HepG2 (cell line): ENCODE results near the gene PEX11G. TPM values are rescaled to one million over a fixed set of nuclear protein-coding genes. Genes with fewer than 3 reads are reported as not detected.

Experiments used
- BCL6 ChIP-seq: IDR thresholded peaks from 2 replicates; pipeline ENCODE4 v1.6.1; 2016; ENCODE audit warnings: missing genetic modification reagents, missing compliant biosample characterization
- MAFF ChIP-seq: IDR thresholded peaks from 2 replicates; pipeline ENCODE4 v1.6.1; 2011; ENCODE audit warnings: low read depth, low read length, improper control_type of control experiment
- MATR3 ChIP-seq: sonication (generic); formaldehyde crosslinking; IDR thresholded peaks from 2 replicates; pipeline ENCODE4 v1.4.0; 2020; ENCODE audit warnings: missing genetic modification reagents
- NFKB2 ChIP-seq: sonication (generic); formaldehyde crosslinking; IDR thresholded peaks from 2 replicates; pipeline ENCODE4 v1.4.0; 2020; ENCODE audit warnings: missing genetic modification reagents, borderline replicate concordance
- PHF21A ChIP-seq: sonication (generic); formaldehyde crosslinking; IDR thresholded peaks from 2 replicates; pipeline ENCODE4 v1.5.0; 2020; ENCODE audit warnings: mild to moderate bottlenecking, missing genetic modification reagents
- PRMT3 ChIP-seq: sonication (generic); formaldehyde crosslinking; IDR thresholded peaks from 2 replicates; pipeline ENCODE4 v1.8.1; 2022; ENCODE audit warnings: low read depth, mild to moderate bottlenecking, moderate library complexity, missing genetic modification reagents, borderline replicate concordance
- SIN3A ChIP-seq: IDR thresholded peaks from 2 replicates; pipeline ENCODE4 v1.6.1; 2011; ENCODE audit warnings: low read depth, mild to moderate bottlenecking, control low read depth, low read length, borderline replicate concordance
- SRSF1 ChIP-seq: fragments of 200-400 bp; formaldehyde crosslinking; optimal IDR thresholded peaks from 2 replicates; pipeline ENCODE3; 2017; ENCODE audit warnings: mild to moderate bottlenecking, low read depth, low read length, moderate library complexity
- YY1 ChIP-seq: IDR thresholded peaks from 2 replicates; pipeline ENCODE4 v1.6.1; 2011; ENCODE audit warnings: low read length, low read depth, moderate library complexity, mild to moderate bottlenecking; ENCODE audit not compliant: insufficient read depth, insufficient replicate concordance
- ZBTB21 ChIP-seq: sonication (generic); formaldehyde crosslinking; IDR thresholded peaks from 2 replicates; pipeline ENCODE4 v1.4.0; 2020; ENCODE audit warnings: missing genetic modification reagents
- ZNF382 ChIP-seq: sonication (generic); formaldehyde crosslinking; IDR thresholded peaks from 2 replicates; pipeline ENCODE4 v1.5.0; 2020; ENCODE audit warnings: missing genetic modification reagents, mild to moderate bottlenecking, borderline replicate concordance
- ZNF598 ChIP-seq: sonication (generic); formaldehyde crosslinking; IDR thresholded peaks from 2 replicates; pipeline ENCODE4 v1.5.1; 2020; ENCODE audit warnings: mild to moderate bottlenecking, missing genetic modification reagents, borderline replicate concordance
- ZNF724P ChIP-seq: sonication (generic); formaldehyde crosslinking; IDR thresholded peaks from 2 replicates; pipeline ENCODE4 v1.8.0; 2022; ENCODE audit warnings: missing genetic modification reagents, borderline replicate concordance
- polyA plus RNA-seq, 8 experiments: library from polyadenylated mRNA; depleted of rRNA in 3 of 8; stranded (reverse) in 7 of 8; unstranded in 1 of 8; fragments of >200 nt; fragmentation: Illumina TruSeq in 4 of 8; extraction: Trizol in 4 of 8; gene quantifications; 2 replicates each; pipeline versions ENCODE4 v1.2.1 to v1.2.3, GENCODE V29; 2011 to 2016; ENCODE audit warnings: low read depth in 4 of 8, missing spikeins in 1 of 8, mixed read lengths in 1 of 8; ENCODE audit not compliant: insufficient read depth in 1 of 8
- total RNA-seq, 5 experiments: library from RNA; depleted of rRNA; stranded (reverse); fragments of >200 nt; fragmentation: Illumina TruSeq; extraction: Trizol; gene quantifications; 2 replicates each; pipeline ENCODE4 v1.2.3, GENCODE V29; 2016; ENCODE audit warnings: low read depth in 1 of 5
- TF ChIP-seq, protein P1 (sequence below): IDR thresholded peaks from 2 replicates; pipeline ENCODE4 v1.6.1; 2018; ENCODE audit warnings: missing genetic modification reagents, mild to moderate bottlenecking, missing compliant biosample characterization
- TF ChIP-seq, protein P2 (sequence below): sonication (generic); formaldehyde crosslinking; IDR thresholded peaks from 2 replicates; pipeline ENCODE4 v1.4.0; 2020; ENCODE audit warnings: missing genetic modification reagents, borderline replicate concordance
- TF ChIP-seq, protein P3 (sequence below): sonication (generic); formaldehyde crosslinking; IDR thresholded peaks from 2 replicates; pipeline ENCODE4 v1.9.0; 2022; ENCODE audit warnings: missing genetic modification reagents, mild to moderate bottlenecking, borderline replicate concordance
- TF ChIP-seq, protein P4 (sequence below): sonication (generic); formaldehyde crosslinking; IDR thresholded peaks from 2 replicates; pipeline ENCODE4 v1.4.0; 2020; ENCODE audit warnings: missing genetic modification reagents

The PEX11G gene
- total and polyA plus RNA-seq, 2 of the 13 experiments (the other 11 are each of a cell fraction or from before 2014, with no cell fraction given), result not detected

DNA sequence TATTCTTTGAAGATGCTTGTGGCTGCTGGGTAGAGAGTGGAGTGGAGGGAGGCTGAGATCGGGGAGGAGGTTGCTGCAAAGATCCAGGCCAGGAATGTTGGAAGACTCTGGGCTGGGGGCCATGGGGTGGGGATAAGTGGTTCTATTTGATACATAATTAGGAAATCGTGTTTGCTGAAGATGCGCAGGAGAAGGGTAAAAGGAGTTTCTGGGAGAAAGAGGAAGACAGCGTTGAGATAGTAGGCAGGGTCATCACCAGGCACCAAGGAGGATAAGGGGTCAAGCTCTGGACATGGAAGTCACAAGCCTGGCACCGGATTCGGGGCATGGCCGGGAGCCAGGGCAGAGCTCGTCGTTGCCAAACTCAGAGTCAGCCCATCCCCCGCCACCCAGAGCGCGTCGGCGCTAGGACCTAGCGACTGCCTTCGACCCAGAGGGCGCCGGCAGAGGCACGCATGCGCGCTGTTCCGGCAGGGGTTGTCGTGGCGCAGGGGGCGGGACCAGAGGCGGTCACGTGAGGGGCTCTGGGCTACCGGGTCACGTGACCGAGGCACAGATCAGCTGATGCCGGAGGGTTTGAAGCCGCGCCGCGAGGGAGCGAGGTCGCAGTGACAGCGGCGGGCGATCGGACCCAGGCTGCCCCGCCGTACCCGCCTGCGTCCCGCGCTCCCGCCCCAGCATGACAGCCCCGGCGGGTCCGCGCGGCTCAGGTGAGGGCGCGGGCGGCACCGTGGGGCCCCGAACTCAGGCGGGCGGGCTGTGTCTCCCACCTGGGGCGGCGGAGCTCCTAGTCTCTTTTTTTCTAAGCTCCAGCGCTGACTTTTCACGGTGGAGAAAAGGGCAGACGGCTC lies 33.5 kb upstream of the PEX11G start, which contains the start of gene MCOLN1 (continued):
- TF ChIP-seq, protein P1, sequence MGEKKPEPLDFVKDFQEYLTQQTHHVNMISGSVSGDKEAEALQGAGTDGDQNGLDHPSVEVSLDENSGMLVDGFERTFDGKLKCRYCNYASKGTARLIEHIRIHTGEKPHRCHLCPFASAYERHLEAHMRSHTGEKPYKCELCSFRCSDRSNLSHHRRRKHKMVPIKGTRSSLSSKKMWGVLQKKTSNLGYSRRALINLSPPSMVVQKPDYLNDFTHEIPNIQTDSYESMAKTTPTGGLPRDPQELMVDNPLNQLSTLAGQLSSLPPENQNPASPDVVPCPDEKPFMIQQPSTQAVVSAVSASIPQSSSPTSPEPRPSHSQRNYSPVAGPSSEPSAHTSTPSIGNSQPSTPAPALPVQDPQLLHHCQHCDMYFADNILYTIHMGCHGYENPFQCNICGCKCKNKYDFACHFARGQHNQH (CRISPR knock-in tag), result peak; percentile 82
- TF ChIP-seq ZNF382 (CRISPR knock-in tag) (no peak), BCL6 (CRISPR knock-in tag) (peak; percentile 49; the same call in 1 of the 2 replicates), ZNF724P (CRISPR knock-in tag) (no peak), MATR3 (CRISPR knock-in tag) (no peak), ZNF598 (CRISPR knock-in tag) (no peak), ZBTB21 (CRISPR knock-in tag) (no peak), MAFF (no peak), YY1 (peak; percentile 85), SIN3A (peak; percentile 98; the same call in 1 of the 2 replicates), NFKB2 (CRISPR knock-in tag) (peak; percentile 71; the same call in 1 of the 2 replicates), SRSF1 (peak; percentile 34), PRMT3 (CRISPR knock-in tag) (no peak), PHF21A (CRISPR knock-in tag) (no peak)
- TF ChIP-seq, protein P2, sequence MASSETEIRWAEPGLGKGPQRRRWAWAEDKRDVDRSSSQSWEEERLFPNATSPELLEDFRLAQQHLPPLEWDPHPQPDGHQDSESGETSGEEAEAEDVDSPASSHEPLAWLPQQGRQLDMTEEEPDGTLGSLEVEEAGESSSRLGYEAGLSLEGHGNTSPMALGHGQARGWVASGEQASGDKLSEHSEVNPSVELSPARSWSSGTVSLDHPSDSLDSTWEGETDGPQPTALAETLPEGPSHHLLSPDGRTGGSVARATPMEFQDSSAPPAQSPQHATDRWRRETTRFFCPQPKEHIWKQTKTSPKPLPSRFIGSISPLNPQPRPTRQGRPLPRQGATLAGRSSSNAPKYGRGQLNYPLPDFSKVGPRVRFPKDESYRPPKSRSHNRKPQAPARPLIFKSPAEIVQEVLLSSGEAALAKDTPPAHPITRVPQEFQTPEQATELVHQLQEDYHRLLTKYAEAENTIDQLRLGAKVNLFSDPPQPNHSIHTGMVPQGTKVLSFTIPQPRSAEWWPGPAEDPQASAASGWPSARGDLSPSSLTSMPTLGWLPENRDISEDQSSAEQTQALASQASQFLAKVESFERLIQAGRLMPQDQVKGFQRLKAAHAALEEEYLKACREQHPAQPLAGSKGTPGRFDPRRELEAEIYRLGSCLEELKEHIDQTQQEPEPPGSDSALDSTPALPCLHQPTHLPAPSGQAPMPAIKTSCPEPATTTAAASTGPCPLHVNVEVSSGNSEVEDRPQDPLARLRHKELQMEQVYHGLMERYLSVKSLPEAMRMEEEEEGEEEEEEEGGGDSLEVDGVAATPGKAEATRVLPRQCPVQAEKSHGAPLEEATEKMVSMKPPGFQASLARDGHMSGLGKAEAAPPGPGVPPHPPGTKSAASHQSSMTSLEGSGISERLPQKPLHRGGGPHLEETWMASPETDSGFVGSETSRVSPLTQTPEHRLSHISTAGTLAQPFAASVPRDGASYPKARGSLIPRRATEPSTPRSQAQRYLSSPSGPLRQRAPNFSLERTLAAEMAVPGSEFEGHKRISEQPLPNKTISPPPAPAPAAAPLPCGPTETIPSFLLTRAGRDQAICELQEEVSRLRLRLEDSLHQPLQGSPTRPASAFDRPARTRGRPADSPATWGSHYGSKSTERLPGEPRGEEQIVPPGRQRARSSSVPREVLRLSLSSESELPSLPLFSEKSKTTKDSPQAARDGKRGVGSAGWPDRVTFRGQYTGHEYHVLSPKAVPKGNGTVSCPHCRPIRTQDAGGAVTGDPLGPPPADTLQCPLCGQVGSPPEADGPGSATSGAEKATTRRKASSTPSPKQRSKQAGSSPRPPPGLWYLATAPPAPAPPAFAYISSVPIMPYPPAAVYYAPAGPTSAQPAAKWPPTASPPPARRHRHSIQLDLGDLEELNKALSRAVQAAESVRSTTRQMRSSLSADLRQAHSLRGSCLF (CRISPR knock-in tag), result no peak
- TF ChIP-seq, protein P3, sequence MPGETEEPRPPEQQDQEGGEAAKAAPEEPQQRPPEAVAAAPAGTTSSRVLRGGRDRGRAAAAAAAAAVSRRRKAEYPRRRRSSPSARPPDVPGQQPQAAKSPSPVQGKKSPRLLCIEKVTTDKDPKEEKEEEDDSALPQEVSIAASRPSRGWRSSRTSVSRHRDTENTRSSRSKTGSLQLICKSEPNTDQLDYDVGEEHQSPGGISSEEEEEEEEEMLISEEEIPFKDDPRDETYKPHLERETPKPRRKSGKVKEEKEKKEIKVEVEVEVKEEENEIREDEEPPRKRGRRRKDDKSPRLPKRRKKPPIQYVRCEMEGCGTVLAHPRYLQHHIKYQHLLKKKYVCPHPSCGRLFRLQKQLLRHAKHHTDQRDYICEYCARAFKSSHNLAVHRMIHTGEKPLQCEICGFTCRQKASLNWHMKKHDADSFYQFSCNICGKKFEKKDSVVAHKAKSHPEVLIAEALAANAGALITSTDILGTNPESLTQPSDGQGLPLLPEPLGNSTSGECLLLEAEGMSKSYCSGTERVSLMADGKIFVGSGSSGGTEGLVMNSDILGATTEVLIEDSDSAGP (CRISPR knock-in tag), result peak; percentile 99
- TF ChIP-seq, protein P4, sequence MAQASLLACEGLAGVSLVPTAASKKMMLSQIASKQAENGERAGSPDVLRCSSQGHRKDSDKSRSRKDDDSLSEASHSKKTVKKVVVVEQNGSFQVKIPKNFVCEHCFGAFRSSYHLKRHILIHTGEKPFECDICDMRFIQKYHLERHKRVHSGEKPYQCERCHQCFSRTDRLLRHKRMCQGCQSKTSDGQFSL, result no peak
